ENCODE data around the gene CBR3.

GRCh38 chr21:36126621-36127110 lies 8.2 kb upstream of the CBR3 start:
- TF ChIP-seq STAT1 (IDR thresholded peaks at IDR 0.05; ENCODE audit: unreplicated experiment) (no peak), CREB1 (CRISPR knock-in tag; IDR thresholded peaks at IDR 0.05; ENCODE audit: low read depth) (no peak), POLR2AphosphoS5 (IDR thresholded peaks at IDR 0.05; ENCODE audit: low read depth) (no peak)

Measured in GM23338 (cell line).